GM19455 (cell line): ENCODE results near the gene A2M.

ENCODE experiments used
- ATAC-seq: cut with Tn5 transposase; IDR thresholded peaks from one replicate; pipeline ENCODE4 v1.9.1; 2021; ENCODE audit not compliant: unreplicated experiment

Gene A2M

DNA sequence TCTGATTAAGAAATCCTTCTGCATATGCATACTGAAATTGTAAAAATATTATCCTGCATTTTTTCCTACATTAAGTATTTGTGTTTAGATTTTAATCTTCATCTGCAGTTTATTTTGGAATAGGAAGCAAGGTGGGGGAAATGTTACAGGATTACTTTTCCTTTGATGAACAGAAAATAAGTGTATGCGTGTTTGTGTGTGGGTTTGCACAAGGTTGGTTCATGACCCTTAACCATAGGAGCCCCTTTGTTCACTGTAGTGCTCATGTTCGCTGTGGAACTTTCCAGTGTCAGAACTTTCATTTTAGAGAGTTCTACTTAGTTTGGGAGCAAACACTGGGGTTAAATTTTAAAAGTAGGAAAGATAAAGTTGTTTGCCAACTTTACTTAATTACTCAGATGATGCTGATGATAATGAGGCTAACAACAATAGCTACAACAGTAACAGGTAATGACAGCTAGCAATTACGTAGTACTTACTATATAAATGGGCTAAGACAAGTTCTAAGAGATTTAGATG is 6.4 kb upstream of the A2M start:
- no peak for ATAC-seq

DNA sequence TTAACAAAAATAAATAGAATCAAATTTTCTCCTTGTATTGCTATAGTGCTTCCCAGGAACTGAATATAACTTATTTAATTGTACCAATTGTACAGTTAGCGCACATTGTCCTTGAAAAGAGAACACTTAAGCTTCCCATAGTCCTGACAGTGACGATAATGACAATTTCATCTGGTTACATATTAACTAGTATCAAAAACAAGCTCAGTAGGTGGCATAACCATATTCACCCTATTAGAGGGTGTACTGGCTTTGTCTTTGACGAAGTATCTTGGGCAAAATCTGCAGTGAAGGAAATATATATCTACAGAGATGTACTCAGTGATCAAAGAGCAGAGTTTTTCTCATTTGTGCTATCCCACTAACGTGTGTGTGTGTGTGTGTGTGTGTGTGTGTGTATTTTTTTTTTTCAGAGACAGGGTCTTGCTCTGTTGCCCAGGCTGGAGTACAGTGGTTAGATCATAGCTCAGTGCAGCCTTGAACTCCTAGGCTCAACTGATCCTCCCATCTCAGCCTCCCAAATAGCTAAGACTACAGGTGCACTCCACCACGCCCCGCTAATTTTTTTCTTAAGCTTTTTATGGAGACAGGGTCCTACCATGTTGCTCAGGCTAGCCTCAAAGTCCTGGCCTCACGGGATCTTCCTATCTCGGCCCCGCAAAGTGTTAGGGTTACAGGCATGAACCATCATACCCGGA is 4.9 kb upstream of the A2M start:
- no peak for ATAC-seq

DNA sequence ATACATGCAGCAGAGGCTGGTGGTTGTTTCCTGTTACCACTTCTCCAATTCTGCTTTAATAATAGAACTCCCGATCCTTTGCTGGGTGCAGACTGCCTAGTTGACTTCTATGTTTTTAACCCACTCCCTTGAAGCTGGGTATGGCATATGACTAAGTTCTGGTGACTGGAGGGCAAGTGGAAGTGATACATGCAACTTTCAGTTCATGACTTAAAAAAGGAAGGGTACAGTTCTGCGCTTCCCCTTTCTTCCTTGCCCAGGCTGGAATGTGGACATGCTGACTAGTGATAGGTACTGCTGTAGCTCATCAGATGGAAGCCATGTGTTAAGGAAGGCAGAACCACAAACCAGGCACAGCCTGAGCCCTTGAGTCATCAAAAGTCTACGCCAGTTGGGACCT is 2.4 kb upstream of the A2M start:
- no peak for ATAC-seq

DNA sequence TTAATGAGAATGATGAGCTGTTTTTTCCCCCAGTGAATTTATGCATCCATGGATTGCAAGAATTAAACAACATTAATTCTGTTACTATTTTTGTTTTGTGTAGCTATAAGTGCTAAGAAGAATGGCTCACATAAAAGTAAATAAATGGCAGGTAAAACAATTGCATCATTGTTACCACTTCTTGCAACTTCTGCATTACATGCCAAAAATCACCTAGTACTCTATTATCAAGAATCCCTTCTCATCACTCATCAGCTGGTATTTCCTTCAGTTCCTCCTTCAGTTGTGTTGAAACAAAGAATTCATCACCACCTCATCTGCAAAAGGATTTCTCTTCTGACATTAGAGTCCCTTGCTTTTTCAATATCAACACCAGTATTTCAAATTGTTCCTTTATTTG is 773 bp downstream of the A2M start:
- no peak for ATAC-seq

DNA sequence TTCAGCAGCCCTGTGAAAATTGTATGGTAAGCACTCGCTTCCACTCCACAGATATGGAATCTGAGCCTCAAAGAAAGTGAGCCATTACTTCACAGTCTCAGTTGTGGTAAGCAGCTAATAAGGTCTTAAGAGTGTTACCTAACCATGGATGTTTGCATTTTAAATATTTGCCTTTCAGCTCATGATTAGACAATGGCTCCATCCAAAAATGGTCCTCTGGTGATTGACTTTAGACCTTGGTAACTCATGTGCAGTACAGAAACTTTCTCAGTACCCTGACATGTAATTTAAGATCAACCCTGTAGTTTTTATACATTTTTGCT is 1.8 kb downstream of the A2M start:
- ATAC-seq, result no peak

DNA sequence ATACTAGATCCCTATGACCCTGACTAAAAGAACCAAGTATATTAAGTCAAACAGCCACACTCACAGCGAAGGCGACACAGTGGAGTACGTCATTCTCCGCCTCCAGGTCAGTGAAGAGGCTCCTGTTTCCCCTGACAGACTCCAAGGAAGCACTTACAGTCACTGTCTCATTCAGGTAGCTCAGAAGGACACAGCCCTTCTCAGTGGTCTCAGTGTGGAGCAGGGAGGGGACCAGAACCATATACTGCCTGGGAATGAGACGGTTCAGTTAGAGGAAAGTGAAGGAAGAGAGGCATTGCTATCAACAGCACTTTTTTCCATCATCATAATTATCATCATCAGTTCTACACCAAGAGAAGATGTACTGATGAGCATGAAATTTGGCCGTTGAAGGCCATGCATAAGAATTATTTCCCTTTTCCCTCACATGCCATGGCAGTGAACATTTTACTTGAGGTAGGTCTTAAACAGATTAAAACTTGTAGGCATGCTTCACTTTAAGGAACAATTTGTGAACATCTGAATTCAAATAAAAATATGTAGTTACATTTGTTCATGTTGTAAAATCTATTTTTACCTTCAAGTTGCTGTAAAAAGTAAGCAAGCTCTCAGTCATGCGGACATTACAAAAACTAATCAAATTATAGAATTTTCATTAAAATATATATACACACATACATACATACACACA is 2.3 kb downstream of the A2M start:
- ATAC-seq, result no peak

DNA sequence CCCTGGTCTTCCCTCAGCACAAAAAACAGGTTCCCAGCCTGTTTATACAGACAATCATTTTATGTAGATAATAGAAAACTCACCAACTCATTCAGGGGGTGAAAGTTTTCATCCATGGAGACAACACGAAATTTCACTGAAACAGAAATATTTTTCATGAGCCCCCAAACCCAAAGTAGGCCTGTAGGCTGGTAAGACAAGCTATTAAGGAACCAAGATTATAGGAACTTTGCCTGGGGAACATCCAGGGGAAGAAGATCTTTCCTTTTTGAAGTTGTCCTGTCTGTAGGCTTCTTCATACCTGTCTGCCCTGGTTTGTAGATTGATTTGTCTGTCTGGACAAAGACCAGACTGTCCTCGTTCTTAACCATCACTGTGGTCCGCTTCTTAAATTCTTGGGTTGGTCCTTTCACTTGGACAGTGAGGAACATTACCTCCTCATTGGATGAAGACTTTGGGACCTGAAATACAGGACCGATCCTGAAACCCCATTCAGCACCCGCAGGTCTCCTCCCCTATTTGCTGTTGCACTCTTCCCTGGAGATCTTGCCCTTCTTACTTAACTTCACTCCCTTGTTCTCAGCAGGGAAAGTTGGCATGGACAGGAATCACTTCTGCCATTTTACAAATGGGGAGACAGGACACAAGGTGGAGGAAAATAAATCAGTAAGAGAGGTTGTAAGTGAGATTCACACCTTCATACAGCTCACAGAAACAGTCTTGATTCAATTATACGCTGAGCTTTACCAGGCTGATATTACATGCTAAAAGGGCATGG is 3.5 kb downstream of the A2M start:
- ATAC-seq, result no peak

DNA sequence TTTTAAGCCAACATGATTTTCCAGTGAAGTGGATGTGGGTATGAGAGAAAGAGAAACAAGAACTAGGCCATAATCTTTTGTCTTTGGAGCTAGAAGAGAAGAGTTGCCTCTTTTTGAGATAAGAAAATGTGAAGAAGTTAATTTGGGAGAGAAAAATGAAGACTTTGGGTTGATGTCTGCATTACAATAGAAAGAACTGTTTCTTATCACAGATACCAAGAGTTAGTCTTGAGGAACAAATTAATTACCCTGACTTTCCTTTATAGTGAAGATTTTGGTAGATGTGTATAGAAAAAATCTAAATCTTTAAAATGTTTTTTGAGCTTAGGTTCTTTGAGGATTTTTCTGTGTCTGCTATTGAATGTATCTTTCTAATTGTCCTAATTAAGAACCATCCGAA is 4.2 kb downstream of the A2M start:
- ATAC-seq, result no peak

DNA sequence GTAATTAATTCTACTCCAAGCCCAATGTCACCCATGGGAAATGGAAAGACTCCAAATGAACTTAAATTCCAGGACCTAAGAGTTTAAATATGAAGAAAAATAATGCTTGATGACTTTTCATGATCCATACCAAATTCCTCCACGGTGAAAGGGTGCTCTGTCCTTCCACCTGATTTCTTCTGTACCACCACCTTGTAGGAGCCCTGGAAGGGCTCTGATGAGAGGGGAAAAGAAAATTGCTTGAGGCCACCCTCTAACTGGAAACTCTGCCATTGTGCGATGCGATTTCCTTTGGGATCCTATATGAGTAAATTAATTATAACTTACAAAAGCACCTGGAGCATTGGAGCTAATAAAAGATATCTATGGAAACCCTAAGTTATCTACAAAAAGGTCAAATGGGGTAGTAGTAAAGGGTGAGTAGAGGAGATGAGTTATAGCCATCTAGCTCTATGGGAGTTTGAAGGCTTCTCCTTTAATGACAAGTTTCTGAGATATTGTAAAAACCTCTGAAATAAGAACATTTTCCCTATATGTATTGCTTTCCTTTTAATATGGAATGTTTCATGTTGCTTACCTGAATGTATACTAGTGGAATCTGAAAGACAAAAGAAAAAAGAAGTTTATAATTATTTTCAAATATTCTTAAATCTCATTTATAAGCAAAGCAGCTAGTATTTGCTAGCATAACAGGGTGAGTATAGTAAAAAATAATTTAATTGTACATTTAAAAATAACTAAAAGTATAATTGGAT is 5.8 kb downstream of the A2M start:
- ATAC-seq, result no peak

DNA sequence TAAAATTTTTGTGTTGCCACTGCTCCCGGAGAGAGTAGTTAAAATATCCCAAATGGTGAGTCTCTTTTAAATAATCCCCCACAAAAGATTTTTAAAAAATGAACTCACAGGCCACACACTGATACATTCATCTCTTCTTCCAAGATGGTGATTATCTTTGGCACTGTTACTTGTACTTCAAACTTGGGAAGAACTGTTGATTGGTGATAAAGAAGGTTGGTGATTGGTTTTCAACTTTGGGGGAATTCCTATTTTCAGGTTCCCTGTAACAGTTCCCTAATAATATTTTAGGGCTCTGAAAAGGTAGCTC is 6.6 kb downstream of the A2M start:
- ATAC-seq, result no peak

DNA sequence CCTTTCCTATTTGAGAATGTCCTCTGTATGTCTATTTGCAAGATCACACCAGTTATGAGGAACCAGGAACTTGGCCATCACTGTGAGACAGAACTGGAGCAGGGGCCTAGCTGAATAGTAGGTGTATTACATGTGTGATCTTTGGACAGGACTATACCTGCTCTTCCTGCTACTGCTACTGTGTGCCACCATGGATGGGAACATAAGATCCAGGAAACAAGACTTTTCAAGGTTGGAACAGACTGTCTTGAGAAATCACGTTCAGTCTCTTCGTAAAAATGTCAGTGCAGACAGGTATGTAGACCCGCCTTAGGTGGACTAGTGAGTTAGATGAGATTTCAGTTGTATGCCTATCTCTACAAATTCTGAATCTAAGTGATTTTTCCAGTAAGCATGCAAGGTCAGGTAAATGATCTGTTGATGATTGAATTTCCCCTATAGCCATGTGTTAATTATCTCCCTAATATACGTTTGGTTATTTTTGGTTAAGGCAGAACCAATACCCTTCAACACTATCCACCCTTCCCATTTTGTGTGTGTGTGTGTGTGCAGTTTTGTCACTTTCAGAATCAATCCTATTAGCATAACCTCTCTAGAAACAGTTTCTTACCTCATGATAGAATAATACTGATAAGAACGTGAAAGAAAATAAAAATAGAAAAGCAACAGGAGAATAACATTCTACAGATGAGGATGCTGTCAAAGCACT is 7.1 kb downstream of the A2M start:
- ATAC-seq, result no peak

DNA sequence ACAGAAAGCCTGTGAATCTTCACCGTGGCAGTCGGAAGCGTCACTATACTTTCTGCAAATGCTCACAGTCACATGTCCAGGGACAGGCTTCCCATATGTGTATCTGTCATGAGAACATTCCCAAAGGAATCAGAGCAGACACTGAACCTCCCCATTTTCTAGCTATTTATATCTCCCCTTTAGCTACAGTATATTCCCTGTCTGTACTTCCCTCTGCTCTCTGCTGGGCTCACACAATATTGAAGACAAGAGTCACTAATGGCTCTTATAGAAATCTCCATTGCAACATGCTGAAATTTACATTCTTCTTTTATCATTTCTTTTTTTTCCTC is 8.2 kb downstream of the A2M start:
- ATAC-seq, result no peak

DNA sequence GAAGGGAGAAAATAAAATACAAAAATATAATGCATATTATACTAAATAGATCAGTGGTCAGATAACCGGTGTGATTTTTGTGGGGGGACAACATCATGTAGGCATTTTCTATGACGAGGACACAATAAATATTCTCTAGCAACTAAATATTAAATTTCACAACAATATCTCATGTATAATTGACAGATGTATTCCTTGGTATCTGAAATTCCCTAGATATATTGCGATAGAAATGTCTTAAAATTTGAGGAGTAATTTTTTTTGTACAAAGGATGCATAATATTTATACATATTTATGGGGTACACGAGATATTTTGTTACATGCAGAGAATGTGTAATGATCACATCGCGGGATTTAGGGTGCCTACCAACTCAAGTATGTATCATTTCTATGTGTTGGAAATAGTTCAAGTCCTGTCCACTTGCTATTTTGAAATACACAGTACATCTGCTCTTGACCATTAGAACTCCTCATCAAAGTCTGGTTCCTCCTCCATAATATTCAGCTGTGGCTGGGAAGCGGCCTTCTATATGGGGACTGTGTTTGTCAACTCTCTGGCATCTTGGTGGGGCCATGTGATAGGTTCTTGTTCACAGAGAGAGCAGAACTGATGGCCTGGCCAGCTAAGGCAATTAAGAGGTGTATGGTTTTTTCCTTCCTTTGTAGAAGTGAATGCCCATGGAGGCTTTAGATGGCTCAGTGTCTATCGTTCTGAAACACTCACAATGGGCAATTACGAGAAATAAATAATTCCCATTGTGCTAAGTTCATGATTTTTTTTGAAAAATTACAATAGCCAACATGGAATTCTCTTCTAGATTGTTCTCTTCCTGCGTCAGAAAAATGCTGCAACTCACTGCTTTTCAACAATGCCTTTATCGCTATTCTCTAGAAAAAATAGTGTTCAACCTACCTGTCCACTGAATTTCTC is 8.8 kb downstream of the A2M start:
- ATAC-seq, result no peak

DNA sequence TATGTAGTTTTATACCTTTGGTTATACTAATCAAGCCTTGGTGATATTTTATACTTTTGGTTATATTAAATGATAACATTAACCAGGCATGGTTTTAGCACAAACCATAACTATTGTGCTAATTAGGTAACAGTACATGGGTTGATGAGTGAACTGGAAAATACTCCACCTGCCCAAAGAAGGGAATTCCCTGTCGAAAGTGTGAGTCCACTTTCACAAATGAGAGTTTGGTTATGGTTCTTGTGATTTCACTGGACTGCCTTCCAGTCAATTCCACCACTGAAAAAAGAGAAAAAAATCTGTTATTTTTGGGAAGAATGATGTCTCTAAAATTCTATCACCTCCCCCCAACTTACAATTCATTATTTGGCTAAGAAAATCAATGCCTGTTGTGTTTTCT is 9.7 kb downstream of the A2M start:
- ATAC-seq, result no peak

DNA sequence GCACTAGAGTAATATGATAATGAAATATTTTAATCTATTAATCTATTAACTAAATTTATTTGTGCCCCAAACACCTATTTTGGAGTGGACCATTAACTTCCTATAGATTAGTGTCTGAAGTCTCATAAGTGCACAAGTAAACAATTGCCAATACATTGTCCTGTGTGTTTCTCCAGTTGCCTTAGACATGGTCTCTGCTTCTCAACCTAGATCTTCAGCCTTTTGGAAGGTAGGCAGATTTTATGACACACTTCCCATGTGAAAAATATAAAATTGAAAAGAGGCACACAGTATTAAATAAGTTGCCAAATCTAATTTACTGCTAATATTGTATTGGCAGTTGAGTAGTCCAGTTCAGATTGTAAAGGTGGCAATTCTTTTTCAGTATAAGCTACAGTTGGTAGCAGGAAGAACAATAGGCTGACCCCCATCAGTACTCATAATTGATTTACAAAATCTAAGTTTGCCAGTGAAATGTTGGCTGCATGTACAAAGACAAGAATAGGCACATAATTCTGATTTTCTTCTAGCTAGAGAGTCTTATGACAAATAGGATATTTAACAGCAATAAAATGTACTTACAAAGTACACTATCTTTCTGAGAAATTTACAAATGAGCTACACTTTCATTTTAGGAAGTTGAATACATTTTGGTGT is 10.8 kb downstream of the A2M start:
- ATAC-seq, result no peak

DNA sequence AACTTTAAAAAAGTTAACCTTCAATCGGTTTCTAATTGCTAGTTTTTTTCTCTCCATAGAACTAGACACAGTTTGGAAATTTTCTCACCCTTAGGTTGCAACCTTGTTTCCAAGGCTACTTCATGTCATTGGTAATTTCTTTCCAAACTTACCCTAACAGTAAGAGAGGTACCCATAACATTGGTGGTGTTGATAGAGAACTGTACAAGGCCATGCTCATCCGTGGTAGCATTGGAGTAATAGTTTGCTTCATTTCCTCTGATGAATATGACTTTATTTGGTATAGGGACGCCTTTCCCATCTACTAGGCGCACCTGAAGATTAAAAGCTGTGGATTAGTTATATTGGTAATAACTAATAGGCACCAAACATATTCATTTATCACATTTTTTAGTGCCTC is 11.6 kb downstream of the A2M start:
- no peak for ATAC-seq

DNA sequence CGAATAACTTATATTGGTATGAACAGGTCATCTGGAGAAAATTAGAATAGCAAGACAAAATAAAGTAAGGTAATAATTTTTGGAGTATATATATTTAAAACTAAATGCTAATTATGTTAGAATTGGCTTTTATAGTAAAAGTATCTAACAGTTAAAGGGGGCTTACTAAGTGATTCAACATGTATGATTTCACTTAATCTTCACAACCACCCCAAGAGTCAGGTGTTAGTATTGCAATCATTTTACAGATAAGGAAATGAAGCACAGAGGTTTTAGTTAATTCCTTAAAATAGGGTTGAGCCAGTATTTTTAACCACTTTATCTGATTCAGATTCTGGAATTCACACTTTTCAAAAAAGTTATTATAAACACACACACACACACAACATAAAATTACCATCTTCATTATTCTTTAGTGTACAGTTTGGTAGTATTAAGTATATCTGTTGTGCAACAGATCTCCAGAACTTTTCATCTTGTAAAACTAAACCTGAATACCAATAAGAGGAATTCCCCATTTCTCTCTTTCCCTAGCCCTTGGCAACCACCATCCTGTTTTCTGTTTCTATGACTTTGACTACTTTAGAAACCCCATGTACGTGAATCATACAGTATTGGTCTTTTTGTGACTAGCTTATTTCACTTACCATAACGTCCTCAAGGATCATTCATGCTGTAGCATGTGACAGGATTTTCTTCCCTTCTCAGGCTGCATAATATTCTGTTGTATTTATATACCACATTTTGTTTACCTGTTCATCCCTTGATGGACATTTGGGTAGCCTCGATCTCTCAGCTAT is 12.5 kb downstream of the A2M start:
- ATAC-seq, result no peak

DNA sequence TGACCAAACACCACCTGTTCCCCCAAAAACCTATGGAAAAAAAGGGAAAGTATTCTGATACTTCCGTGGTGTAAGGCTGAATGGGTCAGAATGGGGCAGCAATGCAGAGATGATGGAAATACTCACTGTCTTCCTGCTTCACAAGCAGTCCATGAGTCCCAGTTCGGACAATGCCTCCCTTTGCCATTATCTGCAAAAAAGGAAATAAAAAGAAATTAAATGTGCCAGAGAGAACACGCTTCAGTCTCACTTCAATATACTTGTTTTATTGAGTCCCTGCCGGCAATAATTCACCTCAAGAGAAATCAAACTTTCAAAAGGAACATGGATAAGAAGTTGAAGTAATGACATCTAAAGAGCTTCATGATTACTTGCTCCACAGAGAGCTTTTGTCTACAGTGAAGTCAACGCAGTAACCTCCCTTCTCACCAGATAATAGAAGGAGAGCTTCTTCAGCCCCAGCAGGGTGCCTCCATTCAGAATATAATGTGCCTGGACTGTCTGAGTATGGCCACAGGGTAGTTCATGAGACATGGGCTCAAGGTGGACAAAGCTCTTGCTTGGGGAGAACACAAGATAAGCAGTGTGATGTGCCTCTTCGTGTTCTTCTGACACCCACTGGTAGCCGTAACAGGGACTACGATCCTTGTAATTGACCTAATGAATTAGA is 14.6 kb downstream of the A2M start:
- no peak for ATAC-seq
